ENCODE data around the gene SPTBN4.
"Not testable (repeated sequence)": the region's sequence is repeated elsewhere in the genome, so short reads cannot be mapped to it uniquely, and the experiment has no call there.

Gene SPTBN4

DNA sequence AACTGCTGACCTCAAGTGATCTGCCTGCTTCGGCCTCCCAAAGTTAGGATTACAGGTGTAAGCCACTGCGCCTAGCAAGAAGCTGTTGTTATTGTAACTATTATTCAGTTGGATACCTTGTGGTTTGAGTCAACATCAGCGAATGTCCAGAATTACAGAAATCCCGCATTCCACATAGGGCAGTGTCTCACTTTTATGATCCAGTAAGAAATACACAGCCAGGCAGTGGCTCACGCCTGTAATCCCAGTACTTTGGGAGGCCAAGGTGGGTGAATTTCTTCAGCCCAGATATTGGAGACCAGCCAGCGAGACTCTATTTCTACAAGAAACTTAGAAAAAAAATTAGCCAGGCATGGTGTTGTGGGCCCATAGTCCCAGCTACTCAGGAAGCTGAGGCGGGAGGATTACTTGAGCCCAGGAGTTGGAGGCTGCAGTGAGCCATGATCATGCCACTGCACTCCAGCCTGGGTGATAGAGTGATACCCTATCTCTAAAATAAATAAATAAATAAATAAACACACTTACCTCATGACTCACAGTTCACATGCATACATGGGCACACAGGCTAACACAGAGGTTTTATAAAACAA, 43.8 kb downstream of the SPTBN4 start:
- no peak for DNase-seq

GRCh38 chr19:40511487-40511886, 44.7 kb downstream of the SPTBN4 start:
- no peak for DNase-seq

- DNase-seq: no peak
Observed at GRCh38 chr19:40512110-40512472, 45.3 kb downstream of the SPTBN4 start.

- DNase-seq: no peak
Observed at GRCh38 chr19:40512473-40513344, 45.9 kb downstream of the SPTBN4 start.

GRCh38 chr19:40513345-40513678, 46.5 kb downstream of the SPTBN4 start:
- no peak for DNase-seq

GRCh38 chr19:40513741-40514315, 47.0 kb downstream of the SPTBN4 start:
- DNase-seq: no peak

- no peak for DNase-seq
Observed at GRCh38 chr19:40517248-40517647, 50.4 kb downstream of the SPTBN4 start.

DNA sequence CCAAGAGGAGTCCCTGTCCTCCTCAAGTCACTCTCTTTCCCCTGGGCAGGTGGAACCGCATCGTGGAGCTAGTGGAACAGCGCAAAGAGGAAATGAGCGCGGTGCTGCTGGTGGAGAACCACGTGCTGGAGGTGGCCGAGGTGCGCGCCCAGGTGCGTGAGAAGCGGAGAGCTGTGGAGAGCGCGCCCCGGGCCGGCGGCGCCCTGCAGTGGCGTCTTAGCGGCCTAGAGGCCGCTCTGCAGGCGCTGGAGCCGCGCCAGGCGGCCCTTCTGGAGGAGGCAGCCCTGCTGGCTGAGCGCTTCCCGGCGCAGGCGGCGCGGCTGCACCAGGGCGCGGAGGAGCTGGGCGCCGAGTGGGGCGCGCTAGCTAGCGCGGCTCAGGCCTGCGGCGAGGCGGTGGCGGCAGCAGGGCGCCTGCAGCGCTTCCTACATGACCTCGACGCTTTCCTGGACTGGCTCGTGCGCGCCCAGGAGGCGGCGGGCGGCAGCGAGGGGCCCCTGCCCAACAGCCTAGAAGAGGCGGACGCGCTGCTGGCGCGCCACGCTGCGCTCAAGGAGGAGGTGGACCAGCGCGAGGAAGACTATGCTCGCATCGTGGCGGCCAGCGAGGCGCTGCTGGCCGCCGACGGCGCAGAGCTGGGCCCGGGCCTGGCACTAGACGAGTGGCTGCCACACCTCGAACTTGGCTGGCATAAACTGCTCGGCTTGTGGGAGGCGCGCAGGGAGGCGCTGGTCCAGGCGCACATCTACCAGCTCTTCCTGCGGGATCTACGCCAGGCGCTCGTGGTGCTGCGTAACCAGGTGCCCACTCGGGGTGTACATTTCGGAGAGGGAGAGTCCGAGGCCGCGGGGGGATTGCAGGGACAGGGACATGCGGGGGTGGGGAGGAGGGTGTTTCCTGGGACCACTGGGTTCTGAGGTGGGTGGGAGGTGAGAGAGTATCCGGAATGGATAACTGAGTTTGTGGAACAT, 52.8 kb downstream of the SPTBN4 start:
- DNase-seq: no peak

GRCh38 chr19:40521276-40521675, 54.5 kb downstream of the SPTBN4 start:
- DNase-seq: no peak

- DNase-seq: not testable (repeated sequence)
Observed at GRCh38 chr19:40521900-40522299, 55.1 kb downstream of the SPTBN4 start.

DNA sequence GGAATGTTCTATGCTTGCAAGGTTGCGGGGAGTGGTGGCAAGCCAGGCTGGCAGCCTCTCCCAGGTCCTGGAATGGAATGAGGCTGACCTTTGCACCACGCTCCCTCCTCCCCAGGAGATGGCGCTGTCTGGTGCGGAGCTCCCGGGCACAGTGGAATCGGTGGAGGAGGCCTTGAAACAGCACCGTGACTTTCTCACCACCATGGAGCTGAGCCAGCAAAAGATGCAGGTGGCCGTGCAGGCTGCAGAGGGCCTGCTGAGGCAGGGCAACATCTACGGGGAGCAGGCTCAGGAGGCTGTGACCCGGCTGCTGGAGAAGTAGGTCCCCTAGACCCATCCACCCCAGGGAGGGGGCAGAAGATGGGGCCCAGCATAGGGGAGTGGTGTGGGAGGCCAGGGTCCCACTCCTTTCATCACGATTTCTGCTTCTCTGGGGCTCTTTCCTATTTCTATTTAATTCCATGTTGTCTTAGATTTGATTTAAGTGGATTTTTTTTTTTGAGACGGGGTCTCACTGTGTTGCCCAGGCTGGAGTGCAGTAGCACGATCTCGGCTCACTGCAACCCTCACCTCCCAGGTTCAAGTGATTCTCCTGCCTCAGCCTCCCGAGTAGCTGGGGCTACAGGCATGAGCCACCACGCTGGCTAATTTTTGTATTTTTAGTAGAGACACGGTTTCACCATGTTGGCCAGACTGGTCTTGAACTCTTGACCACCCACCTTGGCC, 56.7 kb downstream of the SPTBN4 start:
- DNase-seq: no peak

DNA sequence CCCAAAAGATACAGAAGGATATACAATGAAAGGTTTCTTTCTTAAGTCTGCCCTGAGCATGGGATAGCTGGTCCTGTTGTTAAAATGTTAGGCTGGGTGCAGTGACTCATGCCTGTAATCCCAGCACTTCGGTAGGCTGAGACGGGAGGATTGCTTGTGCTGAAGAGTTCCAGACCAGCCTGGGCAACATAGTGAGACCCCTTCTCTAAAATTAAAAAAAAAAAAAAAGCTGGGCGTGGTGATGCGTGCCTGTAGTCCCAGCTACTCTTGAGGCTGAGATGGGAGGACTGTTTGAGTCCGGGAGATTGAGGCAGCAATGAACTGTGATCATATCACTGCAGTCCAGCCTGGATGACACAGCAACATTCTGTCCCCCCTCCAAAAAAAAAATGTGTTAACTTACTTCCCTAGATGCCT, 57.3 kb downstream of the SPTBN4 start:
- no peak for DNase-seq

- DNase-seq: no peak
Observed at GRCh38 chr19:40524655-40525054, 57.9 kb downstream of the SPTBN4 start.

- no peak for DNase-seq
Observed at GRCh38 chr19:40525234-40526051, 58.6 kb downstream of the SPTBN4 start.

DNA sequence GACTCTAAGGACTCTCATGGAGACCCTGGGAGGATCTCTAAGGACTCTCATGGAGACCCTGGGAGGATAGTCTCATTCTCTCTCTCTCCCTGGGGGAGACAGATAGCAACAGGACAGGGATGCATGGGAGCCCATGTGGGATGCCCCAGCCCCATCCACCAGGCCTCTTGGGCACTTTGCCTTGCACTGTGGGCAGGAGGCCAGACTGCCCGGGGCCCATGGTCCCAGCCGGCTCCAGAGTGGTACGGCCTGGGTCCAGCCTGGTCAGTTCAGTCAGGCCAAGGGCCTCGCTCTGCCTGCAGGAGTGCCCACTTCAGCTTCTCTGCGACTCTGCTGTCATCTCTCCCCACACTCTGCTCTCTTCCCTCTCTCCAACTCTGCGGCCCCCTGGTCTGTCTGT, 61.3 kb downstream of the SPTBN4 start:
- DNase-seq: no peak

DNA sequence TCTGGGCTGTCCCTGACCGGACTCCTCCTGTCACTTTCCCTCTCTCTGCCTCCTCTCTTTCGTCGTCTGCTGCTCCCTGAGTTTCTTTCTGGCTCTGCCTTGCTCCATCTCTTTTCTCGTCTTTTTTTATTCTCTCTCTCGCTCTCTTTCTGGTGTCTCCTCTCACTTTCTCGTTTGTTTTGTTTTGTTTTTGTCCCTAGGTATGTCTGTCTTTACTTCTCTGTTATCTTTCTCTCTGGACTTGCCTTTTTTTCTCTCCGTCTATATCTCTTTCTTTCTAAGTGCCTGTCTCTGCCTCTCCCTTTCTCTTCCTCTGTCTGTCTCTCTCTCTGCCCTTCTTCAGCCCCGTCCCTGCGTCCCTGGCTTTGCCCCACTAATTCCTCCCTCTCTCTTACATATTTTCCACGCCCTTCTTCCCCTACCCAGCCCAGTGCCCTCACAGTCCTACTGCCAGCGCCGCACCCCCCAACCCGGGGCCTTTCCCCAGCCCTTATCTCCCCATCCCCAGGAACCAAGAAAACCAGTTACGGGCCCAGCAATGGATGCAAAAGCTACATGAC, 61.8 kb downstream of the SPTBN4 start:
- DNase-seq: no peak

GRCh38 chr19:40529093-40529954, 62.5 kb downstream of the SPTBN4 start:
- DNase-seq: peak; percentile 49

DNA sequence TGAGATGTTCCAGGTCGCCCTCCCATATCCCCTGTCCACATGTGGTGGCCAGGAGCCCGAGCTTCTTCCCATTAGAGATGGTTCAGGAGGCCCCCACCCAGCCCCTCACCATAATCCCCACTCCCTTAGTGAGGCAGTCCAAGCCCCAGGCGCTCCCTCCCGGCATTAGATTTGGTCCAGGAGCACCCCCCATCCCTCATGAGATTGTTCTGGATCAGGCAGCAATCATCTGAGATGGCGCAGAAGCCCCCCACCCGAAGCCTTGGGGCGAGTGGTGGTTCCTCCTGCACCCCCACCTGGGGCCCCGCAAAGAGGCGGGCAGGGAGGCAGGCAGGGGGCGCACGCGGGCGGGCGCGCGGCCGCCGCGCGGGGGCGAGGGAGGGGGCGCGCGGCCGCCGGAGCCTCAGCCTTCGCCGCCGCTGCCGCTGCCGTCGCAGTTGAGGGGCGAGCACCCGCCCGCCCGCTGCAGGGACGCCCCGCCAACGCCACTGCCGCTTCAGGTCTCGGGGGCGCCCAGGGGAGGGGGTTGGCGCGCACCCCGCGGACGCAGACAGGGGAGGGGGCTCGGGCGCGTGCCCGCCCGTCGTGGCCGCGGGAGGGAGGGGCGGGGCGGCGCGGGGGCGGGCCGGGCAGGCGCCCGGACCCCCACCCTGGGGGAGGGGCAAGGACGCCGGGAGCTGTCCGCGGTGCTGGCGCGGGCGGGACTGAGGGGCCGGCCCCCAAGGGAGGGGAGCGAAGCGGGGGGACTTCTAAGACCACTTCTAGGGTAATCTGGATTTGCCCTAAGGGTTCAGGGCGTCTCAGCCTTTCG, 63.5 kb downstream of the SPTBN4 start:
- no peak for DNase-seq

GRCh38 chr19:40533508-40533907, 66.7 kb downstream of the SPTBN4 start:
- DNase-seq: no peak
